Right lobe of liver (tissue), 6 donors: ENCODE measurements around the gene DLEC1. TPM values are rescaled to one million over a fixed set of nuclear protein-coding genes. Genes with fewer than 3 reads are reported as not detected.

Experiments
- ATAC-seq, 4 donors: fragments of 200-7000 bp; cut with Tn5 transposase; one replicate each; pipeline ENCODE4 v1.9.1; 2020; ENCODE audit warnings: mild to moderate bottlenecking in 4 of 4, moderate library complexity in 4 of 4
- DNase-seq, 3 donors: peaks; one replicate each; pipeline ENCODE4 v3.0.0-alpha.2; 2020
- H3K27ac ChIP-seq, 3 donors: fragments of 200-600 bp; one replicate each; pipeline ENCODE4 v1.8.0; 2022
- H3K27me3 ChIP-seq, 2 donors: fragments of 200-600 bp; one replicate each; pipeline ENCODE4 v1.8.0; 2022
- H3K36me3 ChIP-seq, 4 donors: fragments of 200-600 bp; sonication (generic) in 1 of 4; one replicate each; pipeline versions ENCODE4 v1.5.1 to v1.8.0; 2017 to 2022; ENCODE audit warnings: control low read depth in 1 of 4
- H3K4me1 ChIP-seq, 4 donors: fragments of 200-600 bp; sonication (generic) in 1 of 4; one replicate each; pipeline versions ENCODE4 v1.5.1 to v1.8.0; 2017 to 2022; ENCODE audit warnings: control low read depth in 1 of 4
- H3K4me3 ChIP-seq, 3 donors: fragments of 200-600 bp; one replicate each; pipeline ENCODE4 v1.8.0; 2022
- H3K9me3 ChIP-seq, 4 donors: fragments of 200-600 bp; sonication (generic) in 1 of 4; one replicate each; pipeline versions ENCODE4 v1.5.1 to v1.8.0; 2017 to 2022; ENCODE audit warnings: control low read depth in 1 of 4
- CTCF ChIP-seq, 4 donors: fragments of 200-600 bp in 3 of 4; fragments of 450-650 bp in 1 of 4; IDR thresholded peaks; one replicate each; pipeline versions ENCODE4 v1.5.1 to v1.8.0; 2016 to 2022; ENCODE audit warnings: antibody characterized with exemption in 4 of 4, mild to moderate bottlenecking in 2 of 4
- POLR2A ChIP-seq: fragments of 450-650 bp; IDR thresholded peaks from one replicate; pipeline ENCODE4 v1.6.1; 2017; ENCODE audit warnings: antibody characterized with exemption, mild to moderate bottlenecking
- WGBS: methylation state at CpG from one replicate; pipeline ENCODE4 v1.1.6; 2018; ENCODE audit warnings: low coverage, low lambda C conversion rate; ENCODE audit not compliant: insufficient coverage; ENCODE audit errors: missing lambda C conversion rate; 5-methylcytosine and 5-hydroxymethylcytosine counted together
- intact Hi-C, 2 donors: fragments of 100-400 bp; cut with DNase I; formaldehyde crosslinking; loops; one replicate each; pipeline versions ENCODE4 v1.11.2 to v1.14.1; 2022
- total RNA-seq, 6 experiments: library from RNA; depleted of rRNA in 2 of 6; stranded (reverse); fragments of >200 nt in 2 of 6; fragmentation: NEBNext Ultra II Directional in 3 of 6; extraction: Animal tissue kit (Norgen Biotek cat#: 25700) in 3 of 6; gene quantifications; one replicate each; pipeline versions ENCODE4 v1.1.0 to v1.2.4, GENCODE V29; 2016 to 2023
- donor health status: DM: no; HTN: yes; CAD: no.
- donor health status: DM: no; HTN: no; CAD: no.
- donor health status: DM: no; HTN: no; CAD: no.
- donor health status: DM: no; HTN: yes; CAD: no.
- donor health status: DM: no; HTN: yes; CAD: no.

The DLEC1 gene
- total RNA-seq, 6 experiments from 2014 or later: 0.04 to 0.18 (median 0.15) TPM; not detected in 2

- intact Hi-C loops: no loop called here
- Histone ChIP-seq H3K36me3 (no peaks in the 10 kb centered on the region), H3K4me1 (peaks cover 0 to 11% (median 0%) of the 10 kb centered on the region in 4 donors), H3K4me3 (no peak overlapping the region), H3K27ac (no peak overlapping the region), H3K27me3 (no peaks in the 10 kb centered on the region), H3K9me3 (no peaks in the 10 kb centered on the region)
- TF ChIP-seq POLR2A (no peak), CTCF (IDR thresholded peaks at IDR 0.05) (no peak)
- DNase-seq: no peak
- no peak for ATAC-seq
- WGBS: 83% methylated on average over 6 of the region's 11 CpGs
These were observed 49.4 kb downstream of the DLEC1 start for GRCh38 chr3:38088126-38089078.

- no peaks in the 10 kb centered on the region for H3K36me3 ChIP-seq
- WGBS: no CpG with 5 or more reads among the region's 2 CpGs
- no peaks in the 10 kb centered on the region for H3K9me3 ChIP-seq
- H3K4me1 ChIP-seq: peaks cover 0 to 11% (median 0%) of the 10 kb centered on the region in 4 donors
- intact Hi-C loops: no loop called here
- H3K27me3 ChIP-seq: no peaks in the 10 kb centered on the region
- no peak overlapping the region for H3K4me3 ChIP-seq
- DNase-seq: no peak
- TF ChIP-seq CTCF (IDR thresholded peaks at IDR 0.05) (no peak), POLR2A (no peak)
- no peak overlapping the region for H3K27ac ChIP-seq
- no peak for ATAC-seq
These were observed 50.2 kb downstream of the DLEC1 start for GRCh38 chr3:38089163-38089562.

DNA sequence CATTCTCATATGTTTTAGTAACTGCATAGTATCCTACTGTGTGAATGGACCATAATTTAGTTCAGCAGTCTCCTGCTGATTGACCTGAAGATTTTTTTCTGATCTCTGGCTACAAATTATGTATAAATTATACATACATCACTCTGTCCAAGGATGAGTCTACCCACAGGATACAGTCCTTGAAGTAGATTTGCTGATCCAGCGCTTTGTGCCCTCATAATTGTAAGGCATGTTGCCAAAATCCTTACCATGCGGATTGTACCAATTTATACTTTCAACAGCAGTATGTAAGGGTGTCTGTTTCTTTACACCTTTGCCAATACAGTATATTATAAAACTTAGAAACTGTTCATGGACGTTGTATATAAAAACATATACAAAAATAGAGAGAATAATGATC, 51.4 kb downstream of the DLEC1 start:
- Histone ChIP-seq H3K27ac (no peak overlapping the region), H3K9me3 (no peaks in the 10 kb centered on the region), H3K36me3 (no peaks in the 10 kb centered on the region), H3K4me3 (no peak overlapping the region), H3K27me3 (no peaks in the 10 kb centered on the region), H3K4me1 (peaks cover 0 to 11% (median 0%) of the 10 kb centered on the region in 4 donors)
- TF ChIP-seq POLR2A (no peak), CTCF (IDR thresholded peaks at IDR 0.05) (no peak)
- ATAC-seq: no peak
- 68% methylated on average over 3 of the region's 3 CpGs for WGBS
- no peak for DNase-seq
- intact Hi-C loops: no loop called here

DNA sequence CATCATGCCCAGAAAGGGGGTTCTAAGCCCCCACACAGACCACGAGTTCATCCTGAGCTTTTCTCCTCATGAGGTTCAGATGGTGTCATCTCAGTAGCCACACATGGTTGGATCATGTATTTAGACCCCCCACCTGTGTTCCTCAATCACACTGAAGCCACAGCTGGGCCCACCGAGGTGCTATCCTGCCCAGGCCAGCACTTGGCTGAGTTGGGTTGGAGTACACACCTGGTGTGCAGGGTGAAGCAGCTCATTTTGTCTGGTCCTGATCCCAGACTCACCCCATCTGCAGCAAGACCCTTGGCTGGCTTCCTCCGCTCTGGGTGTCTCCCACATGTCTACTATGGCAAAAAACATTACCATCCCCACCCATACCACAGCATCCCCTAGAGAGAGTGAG, 56.0 kb downstream of the DLEC1 start:
- no peaks in the 10 kb centered on the region for H3K9me3 ChIP-seq
- no peaks in the 10 kb centered on the region for H3K4me1 ChIP-seq
- TF ChIP-seq POLR2A (no peak), CTCF (IDR thresholded peaks at IDR 0.05) (no peak)
- no peak for ATAC-seq
- H3K27me3 ChIP-seq: no peaks in the 10 kb centered on the region
- 66% methylated on average over 2 of the region's 3 CpGs for WGBS
- intact Hi-C loops: no loop called here
- no peak for DNase-seq
- H3K4me3 ChIP-seq: no peak overlapping the region
- H3K36me3 ChIP-seq: no peaks in the 10 kb centered on the region
- H3K27ac ChIP-seq: no peak overlapping the region
